HepG2 (cell line): Measurements from ENCODE around the gene GATA5. TPM values are rescaled to one million over a fixed set of nuclear protein-coding genes. Genes with fewer than 3 reads are reported as not detected.

Experiments
- ATAC-seq: fragments of 200-7000 bp; cut with Tn5 transposase; 3 replicates; pipeline ENCODE4 v1.9.1; 2020; ENCODE audit warnings: mild to moderate bottlenecking, moderate library complexity
- BruUV-seq: library from RNA; stranded (reverse); fragments of 400-500 nt; replicated peaks from 2 replicates; lab custom pipeline; 2021; lab: Mats Ljungman, UMichigan
- CTCF ChIA-PET: fragments of 300-600 bp; formaldehyde crosslinking; extraction: SDS; loops from one replicate; lab custom pipeline; 2021; ENCODE audit warnings: low total read pairs, inconsistent platforms, low intra/inter-chr PET ratio; lab: Yijun Ruan, JAX
- POLR2A ChIA-PET: fragments of 350-600 bp; sonication (Branson Sonifier 250); formaldehyde crosslinking; loops from one replicate; lab custom pipeline; 2020; ENCODE audit warnings: antibody characterized with exemption, inconsistent platforms; lab: Yijun Ruan, JAX
- DNase-seq: peaks from one replicate; pipeline ENCODE4 v3.0.0-alpha.2; 2015; ENCODE audit warnings: low spot score
- FAIRE-seq: peaks from 3 replicates; lab custom pipeline; 2011; peaks lifted over from hg19 to GRCh38; lab: Jason Lieb, UNC
- H2AFZ ChIP-seq: one replicate; pipeline ENCODE4 v1.6.1; 2011; ENCODE audit warnings: low read length, inconsistent platforms
- H3K27ac ChIP-seq: fragments of 300-600 bp; 3 replicates; pipeline ENCODE4 v1.8.0; 2011; ENCODE audit warnings: mixed run types, mild to moderate bottlenecking, mixed read lengths, low read length, inconsistent platforms; ENCODE audit not compliant: insufficient read depth; ENCODE audit errors: extremely low read length
- H3K27me3 ChIP-seq, 2 experiments: fragments of 200-600 bp in 1 of 2; 2 replicates in 1 of 2; 3 replicates in 1 of 2; pipeline versions ENCODE4 v1.6.0 to v1.8.0; 2011; ENCODE audit warnings: low read length in 2 of 2, mild to moderate bottlenecking in 2 of 2, moderate library complexity in 2 of 2, inconsistent platforms in 1 of 2; ENCODE audit not compliant: insufficient read depth in 2 of 2, control insufficient read depth in 1 of 2
- H3K36me3 ChIP-seq, 2 experiments: fragments of 200-600 bp in 1 of 2; replicated peaks in 1 of 2; 2 replicates in 1 of 2; 3 replicates in 1 of 2; pipeline versions ENCODE4 v1.5.1 to v1.8.0; 2011; ENCODE audit warnings: low read length in 2 of 2, inconsistent platforms in 1 of 2; ENCODE audit not compliant: insufficient read depth in 2 of 2, control insufficient read depth in 1 of 2
- H3K4me1 ChIP-seq: 2 replicates; pipeline ENCODE4 v1.5.1; 2012; ENCODE audit warnings: low read length, inconsistent platforms; ENCODE audit not compliant: insufficient read depth
- H3K4me2 ChIP-seq: 2 replicates; pipeline ENCODE4 v1.6.0; 2011; ENCODE audit warnings: low read depth, low read length, inconsistent platforms
- H3K4me3 ChIP-seq, 3 experiments: fragments of 200-600 bp in 1 of 3; sonication (generic), shearing (Covaris generic) in 1 of 3; replicated peaks in 1 of 3; 2 replicates each; pipeline ENCODE4 v1.5.1; 2011 to 2016; ENCODE audit warnings: low read length in 3 of 3, inconsistent platforms in 2 of 3, low read depth in 2 of 3, mild to moderate bottlenecking in 2 of 3, control low read depth in 1 of 3, mixed read lengths in 1 of 3; ENCODE audit not compliant: insufficient read depth in 1 of 3
- H3K79me2 ChIP-seq: one replicate; pipeline ENCODE4 v1.6.1; 2011; ENCODE audit warnings: low read length, inconsistent platforms; ENCODE audit not compliant: insufficient read depth
- H3K9ac ChIP-seq: 2 replicates; pipeline ENCODE4 v1.6.0; 2011; ENCODE audit warnings: mild to moderate bottlenecking, low read depth, low read length, inconsistent platforms; ENCODE audit not compliant: insufficient read depth
- H3K9me3 ChIP-seq: 2 replicates; pipeline ENCODE4 v1.5.1; 2012; ENCODE audit warnings: mild to moderate bottlenecking, low read length
- H4K20me1 ChIP-seq: 2 replicates; pipeline ENCODE4 v1.6.0; 2011; ENCODE audit warnings: inconsistent platforms, mild to moderate bottlenecking, low read length, moderate library complexity; ENCODE audit not compliant: insufficient read depth
- AGO2 ChIP-seq: fragments of 200-400 bp; formaldehyde crosslinking; optimal IDR thresholded peaks from 2 replicates; pipeline ENCODE3; 2017; ENCODE audit warnings: mild to moderate bottlenecking, low read depth, low read length, moderate library complexity
- MAFG ChIP-seq: sonication (generic); formaldehyde crosslinking; IDR thresholded peaks from 2 replicates; pipeline ENCODE4 v1.5.1; 2020; ENCODE audit warnings: mild to moderate bottlenecking, missing genetic modification reagents
- MZF1 ChIP-seq: sonication (generic); formaldehyde crosslinking; IDR thresholded peaks from 2 replicates; pipeline ENCODE4 v1.8.1; 2023; ENCODE audit warnings: mild to moderate bottlenecking, missing genetic modification reagents, borderline replicate concordance
- NR2F1 ChIP-seq, 2 experiments: fragments of 450-650 bp in 1 of 2; formaldehyde crosslinking in 1 of 2; IDR thresholded peaks; 2 replicates each; pipeline versions ENCODE4 v1.5.0 to v1.6.1; 2016 to 2020; ENCODE audit warnings: mild to moderate bottlenecking in 1 of 2, missing compliant biosample characterization in 1 of 2, missing genetic modification reagents in 1 of 2, moderate library complexity in 1 of 2
- RBAK ChIP-seq: sonication (generic); formaldehyde crosslinking; IDR thresholded peaks from 2 replicates; pipeline ENCODE4 v1.5.1; 2020; ENCODE audit warnings: mild to moderate bottlenecking, missing genetic modification reagents
- SAP130 ChIP-seq: IDR thresholded peaks from 2 replicates; pipeline ENCODE4 v1.6.1; 2016; ENCODE audit warnings: low read depth
- SETDB1 ChIP-seq: sonication (generic); formaldehyde crosslinking; IDR thresholded peaks from 2 replicates; pipeline ENCODE4 v1.5.1; 2020; ENCODE audit warnings: missing genetic modification reagents, mild to moderate bottlenecking, borderline replicate concordance
- SIX4 ChIP-seq: sonication (generic); formaldehyde crosslinking; IDR thresholded peaks from 2 replicates; pipeline ENCODE4 v1.4.0; 2020; ENCODE audit warnings: missing genetic modification reagents
- STAT5B ChIP-seq: sonication (generic); formaldehyde crosslinking; IDR thresholded peaks from 2 replicates; pipeline ENCODE4 v1.4.0; 2020; ENCODE audit warnings: missing genetic modification reagents
- TEAD2 ChIP-seq: sonication (generic); formaldehyde crosslinking; IDR thresholded peaks from 2 replicates; pipeline ENCODE4 v1.9.0; 2021; ENCODE audit warnings: missing genetic modification reagents
- ZC3H4 ChIP-seq: sonication (generic); formaldehyde crosslinking; IDR thresholded peaks from 2 replicates; pipeline ENCODE4 v1.4.0; 2020; ENCODE audit warnings: missing genetic modification reagents, borderline replicate concordance
- ZFX ChIP-seq: sonication (generic); formaldehyde crosslinking; IDR thresholded peaks from 2 replicates; pipeline ENCODE4 v1.4.0; 2020; ENCODE audit warnings: mild to moderate bottlenecking, low read depth, missing genetic modification reagents, moderate library complexity
- ZNF33B ChIP-seq: sonication (generic); formaldehyde crosslinking; IDR thresholded peaks from 2 replicates; pipeline ENCODE4 v1.5.1; 2020; ENCODE audit warnings: mild to moderate bottlenecking, missing genetic modification reagents
- ZNF800 ChIP-seq: sonication (generic); formaldehyde crosslinking; IDR thresholded peaks from 2 replicates; pipeline ENCODE4 v1.4.0; 2020; ENCODE audit warnings: missing genetic modification reagents
- ZNF841 ChIP-seq: sonication (generic); formaldehyde crosslinking; IDR thresholded peaks from 2 replicates; pipeline ENCODE4 v1.8.1; 2023; ENCODE audit warnings: missing genetic modification reagents, borderline replicate concordance
- ZSCAN31 ChIP-seq: sonication (generic); formaldehyde crosslinking; IDR thresholded peaks from 2 replicates; pipeline ENCODE4 v1.5.0; 2020; ENCODE audit warnings: low read depth, mild to moderate bottlenecking, missing genetic modification reagents
- WGBS: methylation state at CpG from one replicate; pipeline ENCODE4 v1.1.6; 2017; ENCODE audit warnings: low lambda C conversion rate; 5-methylcytosine and 5-hydroxymethylcytosine counted together
- in situ Hi-C: cut with HindIII; loops from 2 replicates; pipeline ENCODE4 v1.10.0; 2017; ENCODE audit warnings: low pct_unique_long_range_greater_than_20kb; ENCODE audit not compliant: extremely low pct_ligation_motif_present
- intact Hi-C: fragments of 100-400 bp; cut with micrococcal nuclease; formaldehyde crosslinking; loops from one replicate; pipeline ENCODE4 v1.10.0; 2022; ENCODE audit not compliant: unreplicated experiment
- polyA plus RNA-seq, 8 experiments: library from polyadenylated mRNA; depleted of rRNA in 3 of 8; stranded (reverse) in 7 of 8; unstranded in 1 of 8; fragments of >200 nt; fragmentation: Illumina TruSeq in 4 of 8; extraction: Trizol in 4 of 8; gene quantifications; 2 replicates each; pipeline versions ENCODE4 v1.2.1 to v1.2.3, GENCODE V29; 2011 to 2016; ENCODE audit warnings: low read depth in 4 of 8, missing spikeins in 1 of 8, mixed read lengths in 1 of 8; ENCODE audit not compliant: insufficient read depth in 1 of 8
- total RNA-seq, 5 experiments: library from RNA; depleted of rRNA; stranded (reverse); fragments of >200 nt; fragmentation: Illumina TruSeq; extraction: Trizol; gene quantifications; 2 replicates each; pipeline ENCODE4 v1.2.3, GENCODE V29; 2016; ENCODE audit warnings: low read depth in 1 of 5
- TF ChIP-seq, protein P1 (sequence below): sonication (generic); formaldehyde crosslinking; IDR thresholded peaks from 2 replicates; pipeline ENCODE4 v1.5.1; 2020; ENCODE audit warnings: missing genetic modification reagents, mild to moderate bottlenecking, borderline replicate concordance
- TF ChIP-seq, protein P2 (sequence below): sonication (generic); formaldehyde crosslinking; IDR thresholded peaks from 2 replicates; pipeline ENCODE4 v1.4.0; 2020; ENCODE audit warnings: missing genetic modification reagents

Gene GATA5
- total and polyA plus RNA-seq, 2 of the 13 experiments (the other 11 are each of a cell fraction or from before 2014, with no cell fraction given) = 0.12 to 0.20 TPM

DNA sequence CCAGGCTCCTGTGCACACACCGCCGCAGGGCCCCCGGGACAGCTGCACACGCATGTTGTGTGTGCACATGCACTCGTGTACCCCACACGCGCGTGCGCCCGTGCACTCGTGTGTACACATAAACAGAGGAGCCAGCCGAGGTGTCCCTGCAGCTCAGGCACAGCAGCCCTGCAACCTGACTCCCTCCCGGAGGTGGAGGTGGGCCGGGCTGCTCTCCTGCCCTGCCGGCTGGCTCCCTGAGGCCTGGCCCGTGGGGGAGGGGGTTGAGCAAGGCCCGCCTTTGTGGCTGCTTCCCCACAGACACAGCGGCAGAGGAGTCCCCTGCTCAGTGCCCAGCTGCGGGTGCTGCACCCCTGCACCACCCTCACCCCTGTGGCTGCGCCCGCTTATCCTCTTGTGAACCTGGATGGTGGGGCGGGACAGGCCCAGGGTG is 49.1 kb downstream of the GATA5 start:
- ChIA-PET POLR2A (interaction anchor here (1.0 kb wide), 1 partner anchor 14 kb away, joined by 3 read pairs; no protein-coding TSS in a partner anchor), CTCF (no interaction called here)
- H3K4me1 ChIP-seq = peaks cover 47% of the 10 kb centered on the region
- TF ChIP-seq ZC3H4 (CRISPR knock-in tag) (no peak), RBAK (0 out of 2 replicates have a peak, but pooled peaks have one; percentile 21), AGO2 (no peak), MZF1 (CRISPR knock-in tag) (no peak), ZNF800 (CRISPR knock-in tag) (no peak), NR2F1 (CRISPR knock-in tag; IDR thresholded peaks at IDR 0.05) (no peak), MAFG (CRISPR knock-in tag) (no peak), SETDB1 (CRISPR knock-in tag) (no peak), ZSCAN31 (CRISPR knock-in tag) (no peak), SIX4 (CRISPR knock-in tag) (peak; percentile 67; the same call in 1 of the 2 replicates), ZFX (CRISPR knock-in tag) (0 out of 2 replicates have a peak, but pooled peaks have one; percentile 33), SAP130 (CRISPR knock-in tag) (no peak), TEAD2 (CRISPR knock-in tag) (no peak), ZNF33B (CRISPR knock-in tag) (no peak), ZNF841 (CRISPR knock-in tag) (no peak), STAT5B (CRISPR knock-in tag) (no peak)
- TF ChIP-seq, protein P1, sequence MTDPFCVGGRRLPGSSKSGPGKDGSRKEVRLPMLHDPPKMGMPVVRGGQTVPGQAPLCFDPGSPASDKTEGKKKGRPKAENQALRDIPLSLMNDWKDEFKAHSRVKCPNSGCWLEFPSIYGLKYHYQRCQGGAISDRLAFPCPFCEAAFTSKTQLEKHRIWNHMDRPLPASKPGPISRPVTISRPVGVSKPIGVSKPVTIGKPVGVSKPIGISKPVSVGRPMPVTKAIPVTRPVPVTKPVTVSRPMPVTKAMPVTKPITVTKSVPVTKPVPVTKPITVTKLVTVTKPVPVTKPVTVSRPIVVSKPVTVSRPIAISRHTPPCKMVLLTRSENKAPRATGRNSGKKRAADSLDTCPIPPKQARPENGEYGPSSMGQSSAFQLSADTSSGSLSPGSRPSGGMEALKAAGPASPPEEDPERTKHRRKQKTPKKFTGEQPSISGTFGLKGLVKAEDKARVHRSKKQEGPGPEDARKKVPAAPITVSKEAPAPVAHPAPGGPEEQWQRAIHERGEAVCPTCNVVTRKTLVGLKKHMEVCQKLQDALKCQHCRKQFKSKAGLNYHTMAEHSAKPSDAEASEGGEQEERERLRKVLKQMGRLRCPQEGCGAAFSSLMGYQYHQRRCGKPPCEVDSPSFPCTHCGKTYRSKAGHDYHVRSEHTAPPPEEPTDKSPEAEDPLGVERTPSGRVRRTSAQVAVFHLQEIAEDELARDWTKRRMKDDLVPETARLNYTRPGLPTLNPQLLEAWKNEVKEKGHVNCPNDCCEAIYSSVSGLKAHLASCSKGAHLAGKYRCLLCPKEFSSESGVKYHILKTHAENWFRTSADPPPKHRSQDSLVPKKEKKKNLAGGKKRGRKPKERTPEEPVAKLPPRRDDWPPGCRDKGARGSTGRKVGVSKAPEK (CRISPR knock-in tag) = no peak
- TF ChIP-seq, protein P2, sequence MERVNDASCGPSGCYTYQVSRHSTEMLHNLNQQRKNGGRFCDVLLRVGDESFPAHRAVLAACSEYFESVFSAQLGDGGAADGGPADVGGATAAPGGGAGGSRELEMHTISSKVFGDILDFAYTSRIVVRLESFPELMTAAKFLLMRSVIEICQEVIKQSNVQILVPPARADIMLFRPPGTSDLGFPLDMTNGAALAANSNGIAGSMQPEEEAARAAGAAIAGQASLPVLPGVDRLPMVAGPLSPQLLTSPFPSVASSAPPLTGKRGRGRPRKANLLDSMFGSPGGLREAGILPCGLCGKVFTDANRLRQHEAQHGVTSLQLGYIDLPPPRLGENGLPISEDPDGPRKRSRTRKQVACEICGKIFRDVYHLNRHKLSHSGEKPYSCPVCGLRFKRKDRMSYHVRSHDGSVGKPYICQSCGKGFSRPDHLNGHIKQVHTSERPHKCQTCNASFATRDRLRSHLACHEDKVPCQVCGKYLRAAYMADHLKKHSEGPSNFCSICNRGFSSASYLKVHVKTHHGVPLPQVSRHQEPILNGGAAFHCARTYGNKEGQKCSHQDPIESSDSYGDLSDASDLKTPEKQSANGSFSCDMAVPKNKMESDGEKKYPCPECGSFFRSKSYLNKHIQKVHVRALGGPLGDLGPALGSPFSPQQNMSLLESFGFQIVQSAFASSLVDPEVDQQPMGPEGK (CRISPR knock-in tag) = no peak

More for the DNA sequence above, 49.1 kb downstream of the GATA5 start:
- Histone ChIP-seq H3K4me3 (no peak overlapping the region), H3K36me3 (no peaks in the 10 kb centered on the region), H3K79me2 (no peaks in the 10 kb centered on the region), H3K4me2 (no peak overlapping the region), H3K9ac (no peak overlapping the region), H3K27me3 (peaks cover 28 to 87% of the 10 kb centered on the region in 2 experiments), H4K20me1 (peaks cover 9% of the 10 kb centered on the region; the same call in 1 of the 2 replicates), H2AFZ (no peak overlapping the region), H3K9me3 (no peaks in the 10 kb centered on the region), H3K27ac (no peak overlapping the region)
- BruUV-seq = no TSS peak
- FAIRE-seq = peak; percentile 15
- in situ Hi-C loops (no loop called here), intact Hi-C loops (no loop called here)
- ATAC-seq = peak; percentile 50
- 10% methylated on average over 11 of the region's 22 CpGs for WGBS
- DNase-seq = no peak
